ENCODE measurements around the gene CD58.
"Not testable (repeated sequence)": the region's sequence is repeated elsewhere in the genome, so short reads cannot be mapped to it uniquely, and the experiment has no call there.

- not testable (repeated sequence) for TF ChIP-seq CTCF, POLR2A (IDR thresholded peaks at IDR 0.05)
These were observed 48.3 kb upstream of the CD58 start for GRCh38 chr1:116619106-116619505.

All from ovary (tissue), 3 donors.